ENCODE measurements around the gene ATP8B1.

DNA sequence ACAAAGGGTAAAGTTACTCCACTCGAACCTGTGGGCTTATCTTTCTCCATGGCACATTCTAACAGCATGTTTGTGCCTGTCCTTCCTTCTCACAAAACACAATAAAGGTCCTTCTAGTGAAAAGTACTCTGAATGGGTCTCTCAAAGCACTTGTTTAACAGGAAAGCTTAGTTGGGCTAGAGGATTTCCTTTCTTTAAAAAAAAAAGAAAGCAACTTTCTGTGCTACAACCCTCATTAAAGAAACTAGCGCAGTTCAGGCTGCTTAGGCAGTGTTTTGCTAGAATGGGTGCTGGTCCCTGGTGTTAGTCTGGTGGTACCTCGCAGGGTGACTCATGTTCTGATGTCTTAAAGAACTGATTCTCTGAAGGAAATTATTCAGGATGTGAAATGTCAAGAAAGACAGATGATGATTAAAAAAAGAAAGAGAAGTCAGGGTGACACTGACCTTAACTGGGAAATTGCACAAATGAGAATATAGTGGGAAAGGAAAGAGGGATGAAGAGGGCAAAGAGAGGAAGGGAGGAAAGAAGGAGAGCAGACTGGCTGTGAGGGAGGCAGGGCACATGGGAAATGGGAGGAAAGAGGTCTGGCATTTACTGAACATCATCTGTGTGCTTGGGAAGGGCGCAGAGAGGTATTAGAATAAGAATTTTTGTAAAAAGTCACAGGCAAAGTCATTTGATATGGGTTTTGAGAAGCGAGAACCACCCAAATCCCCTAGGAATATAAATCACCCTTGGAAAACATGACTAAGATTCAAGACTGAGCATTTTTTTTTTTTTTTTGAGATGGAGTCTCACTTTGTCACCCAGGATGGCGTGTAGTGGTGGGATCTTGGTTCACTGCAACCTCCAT, 74.9 kb downstream of the ATP8B1 start:
- TF ChIP-seq, protein P1, sequence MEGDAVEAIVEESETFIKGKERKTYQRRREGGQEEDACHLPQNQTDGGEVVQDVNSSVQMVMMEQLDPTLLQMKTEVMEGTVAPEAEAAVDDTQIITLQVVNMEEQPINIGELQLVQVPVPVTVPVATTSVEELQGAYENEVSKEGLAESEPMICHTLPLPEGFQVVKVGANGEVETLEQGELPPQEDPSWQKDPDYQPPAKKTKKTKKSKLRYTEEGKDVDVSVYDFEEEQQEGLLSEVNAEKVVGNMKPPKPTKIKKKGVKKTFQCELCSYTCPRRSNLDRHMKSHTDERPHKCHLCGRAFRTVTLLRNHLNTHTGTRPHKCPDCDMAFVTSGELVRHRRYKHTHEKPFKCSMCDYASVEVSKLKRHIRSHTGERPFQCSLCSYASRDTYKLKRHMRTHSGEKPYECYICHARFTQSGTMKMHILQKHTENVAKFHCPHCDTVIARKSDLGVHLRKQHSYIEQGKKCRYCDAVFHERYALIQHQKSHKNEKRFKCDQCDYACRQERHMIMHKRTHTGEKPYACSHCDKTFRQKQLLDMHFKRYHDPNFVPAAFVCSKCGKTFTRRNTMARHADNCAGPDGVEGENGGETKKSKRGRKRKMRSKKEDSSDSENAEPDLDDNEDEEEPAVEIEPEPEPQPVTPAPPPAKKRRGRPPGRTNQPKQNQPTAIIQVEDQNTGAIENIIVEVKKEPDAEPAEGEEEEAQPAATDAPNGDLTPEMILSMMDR (IDR thresholded peaks at IDR 0.05; ENCODE audit: insufficient read depth, low read length, poor library complexity, severe bottlenecking), result no peak
- no peak for TF ChIP-seq EZH2phosphoT487 (conservative IDR thresholded peaks at IDR 0.05; ENCODE audit: low read length)

Data from SU-DHL-6 (cell line).